Pericardium fibroblast (primary cell): ENCODE data around the gene KIAA0319L. TPM values are rescaled to one million over a fixed set of nuclear protein-coding genes. Genes with fewer than 3 reads are reported as not detected.

ENCODE experiments used
- total RNA-seq: library from RNA; depleted of rRNA; stranded (reverse); fragments of >200 nt; gene quantifications from 2 replicates; pipeline ENCODE4 v1.2.3, GENCODE V29; 2015

The KIAA0319L gene
- total RNA-seq = 41.8 and 48.9 TPM in 2 replicates

DNA sequence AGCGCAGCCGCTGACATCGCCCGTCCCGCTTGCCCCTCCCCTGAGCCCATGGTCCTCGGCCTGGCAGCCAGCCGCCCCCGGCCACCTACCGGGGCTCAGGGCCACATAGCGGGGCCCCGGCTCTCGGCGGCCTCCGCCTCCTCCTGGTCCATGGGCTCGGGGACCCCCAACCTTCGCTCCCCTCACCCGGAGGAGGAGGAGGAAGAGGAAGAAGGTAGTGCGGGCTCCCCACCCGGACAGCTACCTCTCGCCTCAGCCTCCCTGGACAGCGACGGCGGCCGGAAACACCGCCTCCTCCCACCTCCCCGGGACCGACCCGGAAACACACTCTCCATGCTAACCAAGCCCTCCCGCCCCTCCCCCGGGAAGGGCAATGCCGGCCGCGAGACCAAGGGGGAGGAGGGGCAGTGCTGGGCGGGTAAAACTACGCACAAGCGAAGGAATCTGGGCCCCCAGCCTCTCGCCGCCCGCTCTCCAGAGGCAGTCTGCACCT lies at the start of gene KIAA0319L:
Gene KIAA0319L, minus strand, starts transcription at position 286 of the 493 bp plus-strand sequence. CDS start 2,912 bp downstream, outside the sequence.

GRCh38 chr1:35573198-35574124 lies 16.3 kb upstream of the KIAA0319L start, which contains the start of gene TFAP2E:
Gene TFAP2E (plus strand): TSS chr1:35573314. CDS start chr1:35573578, 264 bp downstream.

GRCh38 chr1:35557611-35558373 lies 589 bp upstream of the KIAA0319L start, which contains the start of gene NCDN:
Gene NCDN (plus strand): TSS chr1:35557799. CDS start chr1:35558191, 392 bp downstream.

Other genes with a start within 250 kb of the KIAA0319L start
- gene NCDN, start 396 bp upstream of the KIAA0319L start, total RNA-seq = 26.6 and 31.3 TPM in 2 replicates
- gene TFAP2E, start 15.9 kb upstream of the KIAA0319L start, total RNA-seq = 0.17 and 0.82 TPM in 2 replicates
- gene PSMB2, start 84.1 kb upstream of the KIAA0319L start, total RNA-seq = 35.3 and 48.3 TPM in 2 replicates
- gene C1orf216, start 161.5 kb upstream of the KIAA0319L start, total RNA-seq = 11.7 and 12.5 TPM in 2 replicates
- gene CLSPN, start 212.6 kb upstream of the KIAA0319L start, total RNA-seq = 0.47 and 0.85 TPM in 2 replicates